CD14-positive monocyte (primary cell): Measurements from ENCODE around the gene SOX5. TPM values are rescaled to one million over a fixed set of nuclear protein-coding genes. Genes with fewer than 3 reads are reported as not detected.

Experiments
- DNase-seq, 3 donors: peaks; one replicate each; pipeline ENCODE4 v3.0.0-alpha.2; 2011 to 2022
- H2AFZ ChIP-seq: 2 replicates; pipeline ENCODE4 v1.6.0; 2012; ENCODE audit warnings: mild to moderate bottlenecking, low read depth, low read length, inconsistent platforms; ENCODE audit not compliant: insufficient read depth, poor library complexity, severe bottlenecking
- H3K27ac ChIP-seq, 2 donors: 1 replicate in 1 of 2; 2 replicates in 1 of 2; pipeline ENCODE4 v1.5.1; 2012 to 2013; ENCODE audit warnings: low read length in 2 of 2, control low read depth in 1 of 2, inconsistent platforms in 1 of 2, low read depth in 1 of 2, mild to moderate bottlenecking in 1 of 2
- H3K27me3 ChIP-seq, 2 donors: one replicate each; pipeline versions ENCODE4 v1.6.0 to v1.6.1; 2011 to 2013; ENCODE audit warnings: low read length in 2 of 2; ENCODE audit not compliant: control insufficient read depth in 2 of 2, insufficient read depth in 2 of 2
- H3K36me3 ChIP-seq, 2 donors: replicated peaks in 1 of 2; 1 replicate in 1 of 2; 2 replicates in 1 of 2; pipeline versions ENCODE4 v1.5.1 to v1.6.1; 2012 to 2013; ENCODE audit warnings: low read length in 2 of 2, control low read depth in 1 of 2, inconsistent platforms in 1 of 2, mild to moderate bottlenecking in 1 of 2; ENCODE audit not compliant: insufficient read depth in 2 of 2, control insufficient read depth in 1 of 2
- H3K4me1 ChIP-seq, 2 donors: 1 replicate in 1 of 2; 2 replicates in 1 of 2; pipeline versions ENCODE4 v1.5.1 to v1.6.1; 2012 to 2013; ENCODE audit warnings: low read length in 2 of 2, control low read depth in 1 of 2, inconsistent platforms in 1 of 2, mild to moderate bottlenecking in 1 of 2, moderate library complexity in 1 of 2; ENCODE audit not compliant: insufficient read depth in 2 of 2, control insufficient read depth in 1 of 2
- H3K4me2 ChIP-seq: replicated peaks from 2 replicates; pipeline ENCODE3; 2012; ENCODE audit warnings: low read length, moderate library complexity, mild to moderate bottlenecking; ENCODE audit not compliant: poor library complexity, severe bottlenecking; ENCODE audit errors: extremely low read depth
- H3K4me3 ChIP-seq, 3 experiments: fragments of 200-600 bp in 1 of 3; sonication (generic) in 1 of 3; replicated peaks in 1 of 3; 1 replicate in 2 of 3; 2 replicates in 1 of 3; pipeline ENCODE4 v1.5.1; 2011 to 2013; ENCODE audit warnings: low read length in 3 of 3, mild to moderate bottlenecking in 3 of 3, control low read depth in 2 of 3, low read depth in 2 of 3, inconsistent platforms in 1 of 3, moderate library complexity in 1 of 3
- H3K79me2 ChIP-seq: 2 replicates; pipeline ENCODE4 v1.6.0; 2012; ENCODE audit warnings: mild to moderate bottlenecking, control low read depth, inconsistent platforms, low read length, moderate library complexity; ENCODE audit not compliant: insufficient read depth
- H3K9ac ChIP-seq: 2 replicates; pipeline ENCODE4 v1.6.0; 2017; ENCODE audit warnings: low read length, mild to moderate bottlenecking; ENCODE audit not compliant: insufficient read depth, poor library complexity, severe bottlenecking
- H3K9me3 ChIP-seq, 2 donors: replicated peaks in 1 of 2; 1 replicate in 1 of 2; 2 replicates in 1 of 2; pipeline versions ENCODE4 v1.5.1 to v1.6.1; 2012 to 2013; ENCODE audit warnings: low read length in 2 of 2, control low read depth in 1 of 2; ENCODE audit not compliant: control insufficient read depth in 1 of 2, insufficient read depth in 1 of 2
- H4K20me1 ChIP-seq: 2 replicates; pipeline ENCODE4 v1.6.0; 2012; ENCODE audit warnings: mild to moderate bottlenecking, low read length, control low read depth, moderate library complexity; ENCODE audit not compliant: insufficient read depth
- H3K27ac Mint-ChIP-seq, 7 donors: one replicate each; pipeline ENCODE4 v1.8.0; 2020; ENCODE audit warnings: mild to moderate bottlenecking in 7 of 7, mixed read lengths in 7 of 7, moderate library complexity in 6 of 7, inconsistent platforms in 2 of 7
- H3K27me3 Mint-ChIP-seq, 3 donors: one replicate each; pipeline ENCODE4 v1.8.0; 2021 to 2022; ENCODE audit warnings: low read depth in 3 of 3, mild to moderate bottlenecking in 3 of 3, mixed read lengths in 3 of 3, moderate library complexity in 3 of 3, inconsistent platforms in 1 of 3
- H3K36me3 Mint-ChIP-seq, 2 donors: one replicate each; pipeline ENCODE4 v1.8.0; 2020; ENCODE audit warnings: mixed read lengths in 2 of 2, inconsistent platforms in 1 of 2, mild to moderate bottlenecking in 1 of 2
- H3K4me1 Mint-ChIP-seq: one replicate; pipeline ENCODE4 v1.8.0; 2020; ENCODE audit warnings: mild to moderate bottlenecking, mixed read lengths
- H3K4me3 Mint-ChIP-seq, 2 donors: one replicate each; pipeline ENCODE4 v1.8.0; 2020; ENCODE audit warnings: mild to moderate bottlenecking in 2 of 2, mixed read lengths in 2 of 2, moderate library complexity in 1 of 2
- H3K9me3 Mint-ChIP-seq, 7 donors: one replicate each; pipeline ENCODE4 v1.8.0; 2020 to 2022; ENCODE audit warnings: mixed read lengths in 7 of 7, mild to moderate bottlenecking in 6 of 7, moderate library complexity in 6 of 7, inconsistent platforms in 2 of 7
- CTCF ChIP-seq: fragments of 200-600 bp; IDR thresholded peaks from one replicate; pipeline ENCODE4 v1.8.0; 2022; ENCODE audit warnings: antibody characterized with exemption, mild to moderate bottlenecking
- WGBS: methylation state at CpG from one replicate; pipeline ENCODE4 v1.1.5; 2013; ENCODE audit warnings: missing lambda C conversion rate; ENCODE audit not compliant: insufficient coverage; 5-methylcytosine and 5-hydroxymethylcytosine counted together
- intact Hi-C, 2 donors: fragments of 100-400 bp; cut with micrococcal nuclease; formaldehyde crosslinking; loops; one replicate each; pipeline versions ENCODE4 v1.15.0 to v1.15.1; 2023
- polyA plus RNA-seq, 3 donors: library from polyadenylated mRNA; depleted of rRNA in 1 of 3; unstranded in 2 of 3; stranded (reverse) in 1 of 3; fragments of 300-500 nt in 2 of 3; fragments of >200 nt in 1 of 3; fragmentation: Illumina TruSeq in 2 of 3; gene quantifications; 1 replicate in 2 of 3; 2 replicates in 1 of 3; pipeline ENCODE4 v1.2.3, GENCODE V29; 2012 to 2021

The SOX5 gene
- polyA plus RNA-seq, 3 donors, result not detected

GRCh38 chr12:23628806-23629205, 320.7 kb downstream of the SOX5 start:
- H3K27ac ChIP-seq, result no peak overlapping the region
- no peak overlapping the region for H3K4me3 Mint-ChIP-seq
- DNase-seq, result no peak
- H2AFZ ChIP-seq, result no peak overlapping the region
- H3K36me3 ChIP-seq, result no peaks in the 10 kb centered on the region
- intact Hi-C loops, result no loop called here
- no peaks in the 10 kb centered on the region for H3K4me1 Mint-ChIP-seq
- H3K79me2 ChIP-seq, result no peaks in the 10 kb centered on the region
- H3K36me3 Mint-ChIP-seq, result no peaks in the 10 kb centered on the region
- TF ChIP-seq CTCF, result no peak
- H3K27me3 Mint-ChIP-seq, result no peaks in the 10 kb centered on the region
- no peaks in the 10 kb centered on the region for H3K4me1 ChIP-seq
- H3K4me3 ChIP-seq, result no peak overlapping the region
- no peaks in the 10 kb centered on the region for H4K20me1 ChIP-seq
- H3K27me3 ChIP-seq, result no peaks in the 10 kb centered on the region
- H3K9ac ChIP-seq, result no peak overlapping the region
- no CpG with 5 or more reads among the region's 3 CpGs for WGBS
- H3K27ac Mint-ChIP-seq, result no peak overlapping the region
- peaks cover 0 to 4% of the 10 kb centered on the region in 2 donors for H3K9me3 ChIP-seq
- peaks cover 2 to 5% (median 3%) of the 10 kb centered on the region in 7 donors for H3K9me3 Mint-ChIP-seq
- no peak overlapping the region for H3K4me2 ChIP-seq

- H2AFZ ChIP-seq, result no peak overlapping the region
- no CpG with 5 or more reads among the region's 3 CpGs for WGBS
Observed at GRCh38 chr12:23626791-23627190, 322.7 kb downstream of the SOX5 start.

More at GRCh38 chr12:23626791-23627190, 322.7 kb downstream of the SOX5 start:
- H3K4me1 Mint-ChIP-seq, result no peaks in the 10 kb centered on the region
- intact Hi-C loops, result no loop called here
- Histone ChIP-seq H3K79me2 (no peaks in the 10 kb centered on the region), H3K4me3 (no peak overlapping the region), H3K4me2 (no peak overlapping the region), H3K9ac (no peak overlapping the region), H3K27ac (no peak overlapping the region), H4K20me1 (no peaks in the 10 kb centered on the region), H3K9me3 (peaks cover 0 to 4% of the 10 kb centered on the region in 2 donors), H3K36me3 (no peaks in the 10 kb centered on the region), H3K27me3 (no peaks in the 10 kb centered on the region), H3K4me1 (no peaks in the 10 kb centered on the region)
- no peak overlapping the region for H3K27ac Mint-ChIP-seq
- H3K4me3 Mint-ChIP-seq, result no peak overlapping the region
- DNase-seq, result no peak
- H3K27me3 Mint-ChIP-seq, result no peaks in the 10 kb centered on the region
- peaks cover 2 to 5% (median 3%) of the 10 kb centered on the region in 7 donors for H3K9me3 Mint-ChIP-seq
- no peaks in the 10 kb centered on the region for H3K36me3 Mint-ChIP-seq
- TF ChIP-seq CTCF, result no peak
